ENCODE results near the gene KCNJ10.

The KCNJ10 gene

GRCh38 chr1:160114085-160114484, 44.1 kb upstream of the KCNJ10 start:
- Histone ChIP-seq H3K4me3 (ENCODE audit: low read depth, low read length) (no peak overlapping the region), H3K9me3 (ENCODE audit: control insufficient read depth, insufficient read depth, low read depth, low read length) (no peaks in the 10 kb centered on the region), H3K27ac (ENCODE audit: extremely low read depth, low read depth, low read length) (no peak overlapping the region), H3K4me1 (ENCODE audit: control insufficient read depth, insufficient read depth, low read length) (no peaks in the 10 kb centered on the region), H3K36me3 (ENCODE audit: control insufficient read depth in 2 of 2, insufficient read depth in 1 of 2, low read length in 2 of 2) (no peaks in the 10 kb centered on the region)
- TF ChIP-seq ZNF785 (tag by site-specific recombination; IDR thresholded peaks at IDR 0.05) (no peak), GLI4 (tag by site-specific recombination; IDR thresholded peaks at IDR 0.05) (no peak), ZIC2 (tag by site-specific recombination; IDR thresholded peaks at IDR 0.05) (no peak), ZNF138 (tag by site-specific recombination; IDR thresholded peaks at IDR 0.05; ENCODE audit: borderline replicate concordance) (no peak), ZNF585B (tag by site-specific recombination; IDR thresholded peaks at IDR 0.05) (no peak), REST (tag by site-specific recombination; IDR thresholded peaks at IDR 0.05) (no peak), ZBTB11 (tag by site-specific recombination; conservative IDR thresholded peaks at IDR 0.05; ENCODE audit: low read depth) (no peak), ZNF792 (tag by site-specific recombination; IDR thresholded peaks at IDR 0.05) (no peak), SP3 (tag by site-specific recombination; IDR thresholded peaks at IDR 0.05) (no peak), ZNF248 (tag by site-specific recombination; IDR thresholded peaks at IDR 0.05) (no peak), ZNF707 (tag by site-specific recombination; IDR thresholded peaks at IDR 0.05) (no peak)
- TF ChIP-seq, protein P1, sequence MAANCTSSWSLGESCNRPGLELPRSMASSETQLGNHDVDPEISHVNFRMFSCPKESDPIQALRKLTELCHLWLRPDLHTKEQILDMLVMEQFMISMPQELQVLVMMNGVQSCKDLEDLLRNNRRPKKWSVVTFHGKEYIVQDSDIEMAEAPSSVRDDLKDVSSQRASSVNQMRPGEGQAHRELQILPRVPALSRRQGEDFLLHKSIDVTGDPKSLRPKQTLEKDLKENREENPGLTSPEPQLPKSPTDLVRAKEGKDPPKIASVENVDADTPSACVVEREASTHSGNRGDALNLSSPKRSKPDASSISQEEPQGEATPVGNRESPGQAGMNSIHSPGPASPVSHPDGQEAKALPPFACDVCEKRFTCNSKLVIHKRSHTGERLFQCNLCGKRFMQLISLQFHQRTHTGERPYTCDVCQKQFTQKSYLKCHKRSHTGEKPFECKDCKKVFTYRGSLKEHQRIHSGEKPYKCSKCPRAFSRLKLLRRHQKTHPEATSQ (tag by site-specific recombination; IDR thresholded peaks at IDR 0.05) = no peak
- TF ChIP-seq, protein P2, sequence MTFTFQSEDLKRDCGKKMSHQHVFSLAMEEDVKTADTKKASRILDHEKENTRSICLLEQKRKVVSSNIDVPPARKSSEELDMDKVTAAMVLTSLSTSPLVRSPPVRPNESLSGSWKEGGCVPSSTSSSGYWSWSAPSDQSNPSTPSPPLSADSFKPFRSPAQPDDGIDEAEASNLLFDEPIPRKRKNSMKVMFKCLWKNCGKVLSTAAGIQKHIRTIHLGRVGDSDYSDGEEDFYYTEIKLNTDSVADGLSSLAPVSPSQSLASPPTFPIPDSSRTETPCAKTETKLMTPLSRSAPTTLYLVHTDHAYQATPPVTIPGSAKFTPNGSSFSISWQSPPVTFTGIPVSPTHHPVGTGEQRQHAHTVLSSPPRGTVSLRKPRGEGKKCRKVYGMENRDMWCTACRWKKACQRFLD (tag by site-specific recombination; IDR thresholded peaks at IDR 0.05) = no peak
- TF ChIP-seq, protein P3, sequence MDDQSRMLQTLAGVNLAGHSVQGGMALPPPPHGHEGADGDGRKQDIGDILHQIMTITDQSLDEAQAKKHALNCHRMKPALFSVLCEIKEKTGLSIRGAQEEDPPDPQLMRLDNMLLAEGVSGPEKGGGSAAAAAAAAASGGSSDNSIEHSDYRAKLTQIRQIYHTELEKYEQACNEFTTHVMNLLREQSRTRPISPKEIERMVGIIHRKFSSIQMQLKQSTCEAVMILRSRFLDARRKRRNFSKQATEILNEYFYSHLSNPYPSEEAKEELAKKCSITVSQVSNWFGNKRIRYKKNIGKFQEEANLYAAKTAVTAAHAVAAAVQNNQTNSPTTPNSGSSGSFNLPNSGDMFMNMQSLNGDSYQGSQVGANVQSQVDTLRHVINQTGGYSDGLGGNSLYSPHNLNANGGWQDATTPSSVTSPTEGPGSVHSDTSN (CRISPR knock-in tag; IDR thresholded peaks at IDR 0.05) = no peak
- TF ChIP-seq, protein P4, sequence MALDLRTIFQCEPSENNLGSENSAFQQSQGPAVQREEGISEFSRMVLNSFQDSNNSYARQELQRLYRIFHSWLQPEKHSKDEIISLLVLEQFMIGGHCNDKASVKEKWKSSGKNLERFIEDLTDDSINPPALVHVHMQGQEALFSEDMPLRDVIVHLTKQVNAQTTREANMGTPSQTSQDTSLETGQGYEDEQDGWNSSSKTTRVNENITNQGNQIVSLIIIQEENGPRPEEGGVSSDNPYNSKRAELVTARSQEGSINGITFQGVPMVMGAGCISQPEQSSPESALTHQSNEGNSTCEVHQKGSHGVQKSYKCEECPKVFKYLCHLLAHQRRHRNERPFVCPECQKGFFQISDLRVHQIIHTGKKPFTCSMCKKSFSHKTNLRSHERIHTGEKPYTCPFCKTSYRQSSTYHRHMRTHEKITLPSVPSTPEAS (tag by site-specific recombination; IDR thresholded peaks at IDR 0.05) = no peak
- ChIA-PET CTCF (interaction anchor here (0.5 to 1.5 kb wide), 2 partner anchors 10 to 176 kb away, joined by 3 to 4 read pairs; no protein-coding TSS in a partner anchor), POLR2A (no interaction called here)
